CD4-positive, CD25-positive, alpha-beta regulatory T cell (primary cell): Measurements from ENCODE around the gene ALOX15. TPM values are rescaled to one million over a fixed set of nuclear protein-coding genes. Genes with fewer than 3 reads are reported as not detected.
"Not testable (repeated sequence)": the region's sequence is repeated elsewhere in the genome, so short reads cannot be mapped to it uniquely, and the experiment has no call there.

Experiments
- ATAC-seq, 2 donors: fragments of 150-1000 bp; cut with Tn5 transposase; one replicate each; pipeline ENCODE4 v1.10.0; 2021; ENCODE audit warnings: low read depth in 2 of 2, moderate number of reproducible peaks in 2 of 2, moderate library complexity in 1 of 2
- DNase-seq, 3 donors: peaks; one replicate each; pipeline versions ENCODE4 v3.0.0 to v3.0.0-alpha.2; 2012 to 2022; ENCODE audit warnings: mixed read lengths in 1 of 3
- H3K27ac ChIP-seq: one replicate; pipeline ENCODE4 v1.7.0; 2013; ENCODE audit warnings: mild to moderate bottlenecking, low read length; ENCODE audit not compliant: insufficient read depth, poor library complexity, severe bottlenecking
- H3K27me3 ChIP-seq: one replicate; pipeline ENCODE4 v1.7.0; 2013; ENCODE audit warnings: low read length; ENCODE audit not compliant: control insufficient read depth, insufficient read depth
- H3K36me3 ChIP-seq: one replicate; pipeline ENCODE4 v1.7.0; 2013; ENCODE audit warnings: mild to moderate bottlenecking, low read length, moderate library complexity; ENCODE audit not compliant: control insufficient read depth, insufficient read depth
- H3K4me1 ChIP-seq: 2 replicates; pipeline ENCODE4 v1.7.0; 2013; ENCODE audit warnings: mild to moderate bottlenecking, low read length; ENCODE audit not compliant: insufficient read depth, control insufficient read depth, poor library complexity, severe bottlenecking
- H3K4me3 ChIP-seq: one replicate; pipeline ENCODE4 v1.7.0; 2013; ENCODE audit warnings: low read depth, mild to moderate bottlenecking, low read length, moderate library complexity
- H3K9me3 ChIP-seq, 2 experiments: 1 replicate in 1 of 2; 2 replicates in 1 of 2; pipeline ENCODE4 v1.7.0; 2013; ENCODE audit warnings: low read length in 2 of 2, mild to moderate bottlenecking in 1 of 2, moderate library complexity in 1 of 2; ENCODE audit not compliant: control insufficient read depth in 2 of 2
- H3K27ac Mint-ChIP-seq, 3 donors: one replicate each; pipeline ENCODE4 v1.8.0; 2020 to 2022; ENCODE audit warnings: mild to moderate bottlenecking in 3 of 3, mixed read lengths in 3 of 3, moderate library complexity in 2 of 3
- H3K27me3 Mint-ChIP-seq: one replicate; pipeline ENCODE4 v1.8.0; 2022; ENCODE audit warnings: mild to moderate bottlenecking, mixed read lengths
- H3K36me3 Mint-ChIP-seq: one replicate; pipeline ENCODE4 v1.8.0; 2020; ENCODE audit warnings: mixed read lengths
- H3K4me1 Mint-ChIP-seq, 4 donors: one replicate each; pipeline ENCODE4 v1.8.0; 2020 to 2022; ENCODE audit warnings: mixed read lengths in 4 of 4, mild to moderate bottlenecking in 1 of 4
- H3K4me3 Mint-ChIP-seq, 4 donors: one replicate each; pipeline ENCODE4 v1.8.0; 2020 to 2022; ENCODE audit warnings: mild to moderate bottlenecking in 4 of 4, mixed read lengths in 4 of 4, moderate library complexity in 3 of 4
- H3K9me3 Mint-ChIP-seq, 7 donors: one replicate each; pipeline ENCODE4 v1.8.0; 2020 to 2022; ENCODE audit warnings: mixed read lengths in 7 of 7, mild to moderate bottlenecking in 3 of 7, moderate library complexity in 2 of 7
- polyA plus RNA-seq, 4 donors: library from polyadenylated mRNA; unstranded; fragments of 300-500 nt; fragmentation: Illumina TruSeq; gene quantifications; one replicate each; pipeline ENCODE4 v1.2.3, GENCODE V29; 2021
- total RNA-seq: library from RNA; stranded (reverse); gene quantifications from one replicate; pipeline ENCODE4 v1.2.3, GENCODE V29; 2022

The ALOX15 gene
- total and polyA plus RNA-seq, 5 donors from 2014 or later = not detected

DNA sequence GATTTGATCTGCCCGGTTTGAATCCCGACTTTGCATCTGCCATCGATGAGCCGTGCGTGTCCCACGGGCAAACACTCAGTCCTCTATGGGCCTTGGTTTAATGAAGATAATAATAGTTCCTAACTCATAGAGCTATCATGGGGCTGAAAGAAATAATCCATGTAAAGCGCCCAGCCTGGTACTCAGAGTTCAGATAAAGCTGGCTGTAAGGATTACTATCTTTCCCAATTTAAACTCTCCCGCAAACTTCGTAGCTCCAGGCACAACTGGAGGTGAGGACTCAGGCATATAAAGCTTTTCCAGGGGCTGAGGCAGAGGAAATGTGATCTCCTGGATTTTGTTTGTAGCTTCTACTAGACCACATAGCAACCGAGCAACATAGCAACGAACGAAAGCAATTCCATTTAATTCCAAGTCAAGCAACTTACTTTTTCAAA lies 16.3 kb downstream of the ALOX15 start:
- Mint-ChIP-seq H3K9me3 (peaks cover 0 to 1% (median 0%) of the 10 kb centered on the region in 7 donors), H3K27me3 (peaks cover 22% of the 10 kb centered on the region), H3K36me3 (peaks cover 3% of the 10 kb centered on the region), H3K4me3 (no peak overlapping the region), H3K4me1 (no peaks in the 10 kb centered on the region), H3K27ac (no peak overlapping the region)
- Histone ChIP-seq H3K27ac (no peak overlapping the region), H3K27me3 (peaks cover 3% of the 10 kb centered on the region), H3K36me3 (no peaks in the 10 kb centered on the region), H3K4me3 (no peak overlapping the region), H3K9me3 (peaks cover 0 to 5% of the 10 kb centered on the region in 2 experiments), H3K4me1 (no peaks in the 10 kb centered on the region)
- ATAC-seq = no peak
- no peak for DNase-seq

- not testable (repeated sequence) for H3K27ac Mint-ChIP-seq, H3K27me3 ChIP-seq, H3K27ac ChIP-seq, H3K36me3 Mint-ChIP-seq, H3K4me3 ChIP-seq, H3K36me3 ChIP-seq, H3K9me3 Mint-ChIP-seq, ATAC-seq, DNase-seq, H3K4me3 Mint-ChIP-seq, H3K4me1 Mint-ChIP-seq, H3K4me1 ChIP-seq, H3K9me3 ChIP-seq
- H3K27me3 Mint-ChIP-seq = peaks cover 22% of the 10 kb centered on the region
These were observed 17.0 kb downstream of the ALOX15 start for GRCh38 chr17:4624451-4624911.

GRCh38 chr17:4623249-4623648 lies 18.2 kb downstream of the ALOX15 start:
- peaks cover 0 to 5% of the 10 kb centered on the region in 2 experiments for H3K9me3 ChIP-seq
- Mint-ChIP-seq H3K27ac (no peak overlapping the region), H3K9me3 (peaks cover 0 to 1% (median 0%) of the 10 kb centered on the region in 7 donors), H3K36me3 (peaks cover 3% of the 10 kb centered on the region), H3K4me3 (no peak overlapping the region), H3K27me3 (peaks cover 26% of the 10 kb centered on the region), H3K4me1 (no peaks in the 10 kb centered on the region)
- H3K27me3 ChIP-seq = peaks cover 3% of the 10 kb centered on the region
- H3K27ac ChIP-seq = no peak overlapping the region
- H3K4me3 ChIP-seq = no peak overlapping the region
- H3K36me3 ChIP-seq = no peaks in the 10 kb centered on the region
- ATAC-seq (no peak), DNase-seq (no peak)
- no peaks in the 10 kb centered on the region for H3K4me1 ChIP-seq

GRCh38 chr17:4622375-4622774 lies 19.1 kb downstream of the ALOX15 start:
- Mint-ChIP-seq H3K27ac (no peak overlapping the region), H3K27me3 (peaks cover 25% of the 10 kb centered on the region), H3K9me3 (peaks cover 0 to 1% (median 0%) of the 10 kb centered on the region in 7 donors), H3K36me3 (peaks cover 3% of the 10 kb centered on the region), H3K4me1 (no peaks in the 10 kb centered on the region), H3K4me3 (no peak overlapping the region)
- H3K36me3 ChIP-seq = no peaks in the 10 kb centered on the region
- H3K4me1 ChIP-seq = no peaks in the 10 kb centered on the region
- DNase-seq (no peak), ATAC-seq (no peak)
- no peak overlapping the region for H3K27ac ChIP-seq
- H3K9me3 ChIP-seq = peaks cover 0 to 5% of the 10 kb centered on the region in 2 experiments
- H3K27me3 ChIP-seq = peaks cover 3% of the 10 kb centered on the region
- no peak overlapping the region for H3K4me3 ChIP-seq

GRCh38 chr17:4620531-4621101 lies 20.9 kb downstream of the ALOX15 start:
- Histone ChIP-seq H3K27ac (no peak overlapping the region), H3K4me3 (no peak overlapping the region), H3K36me3 (no peaks in the 10 kb centered on the region), H3K27me3 (peaks cover 3% of the 10 kb centered on the region), H3K4me1 (no peaks in the 10 kb centered on the region), H3K9me3 (peaks cover 0 to 5% of the 10 kb centered on the region in 2 experiments)
- ATAC-seq = no peak
- no peak overlapping the region for H3K4me3 Mint-ChIP-seq
- H3K36me3 Mint-ChIP-seq = peaks cover 3% of the 10 kb centered on the region
- no peaks in the 10 kb centered on the region for H3K4me1 Mint-ChIP-seq
- H3K9me3 Mint-ChIP-seq = peaks cover 0 to 1% (median 0%) of the 10 kb centered on the region in 7 donors
- no peak overlapping the region for H3K27ac Mint-ChIP-seq
- peaks cover 18% of the 10 kb centered on the region for H3K27me3 Mint-ChIP-seq
- no peak for DNase-seq

GRCh38 chr17:4617590-4618351 lies 23.7 kb downstream of the ALOX15 start:
- no peaks in the 10 kb centered on the region for H3K36me3 ChIP-seq
- Mint-ChIP-seq H3K36me3 (no peaks in the 10 kb centered on the region), H3K27me3 (peaks cover 20% of the 10 kb centered on the region), H3K27ac (no peak overlapping the region), H3K4me3 (no peak overlapping the region), H3K9me3 (peaks cover 0 to 1% (median 0%) of the 10 kb centered on the region in 7 donors), H3K4me1 (no peaks in the 10 kb centered on the region)
- no peak overlapping the region for H3K4me3 ChIP-seq
- H3K27me3 ChIP-seq = peaks cover 3% of the 10 kb centered on the region
- no peaks in the 10 kb centered on the region for H3K4me1 ChIP-seq
- DNase-seq = no peak
- H3K27ac ChIP-seq = no peak overlapping the region
- H3K9me3 ChIP-seq = peaks cover 0 to 5% of the 10 kb centered on the region in 2 experiments
- no peak for ATAC-seq

DNA sequence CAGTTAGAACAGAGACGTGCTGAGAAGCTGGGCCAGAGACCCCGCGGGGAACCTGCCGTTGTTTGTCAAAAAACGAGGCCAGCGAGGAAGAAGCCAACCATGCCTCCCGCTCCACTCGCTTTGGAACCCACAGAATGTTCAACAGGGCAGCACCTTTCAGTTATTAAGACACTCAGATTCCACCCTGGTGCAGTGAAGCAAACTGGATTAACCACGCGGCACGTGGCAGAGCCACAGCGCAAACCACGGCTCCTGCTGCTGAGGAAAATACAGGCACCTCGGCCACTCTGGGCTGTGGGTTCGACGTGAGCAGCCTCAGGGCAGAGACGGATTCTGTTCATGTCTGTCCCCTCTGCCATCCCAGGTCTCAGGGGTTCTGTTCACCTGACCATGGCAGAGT lies 24.4 kb downstream of the ALOX15 start:
- H3K4me1 ChIP-seq = no peaks in the 10 kb centered on the region
- ATAC-seq (no peak), DNase-seq (no peak)
- no peak overlapping the region for H3K27ac ChIP-seq
- H3K36me3 ChIP-seq = no peaks in the 10 kb centered on the region
- H3K27me3 ChIP-seq = peaks cover 3% of the 10 kb centered on the region
- no peaks in the 10 kb centered on the region for H3K36me3 Mint-ChIP-seq
- H3K27me3 Mint-ChIP-seq = peaks cover 20% of the 10 kb centered on the region
- H3K4me1 Mint-ChIP-seq = no peaks in the 10 kb centered on the region
- H3K9me3 ChIP-seq = no peaks in the 10 kb centered on the region
- H3K27ac Mint-ChIP-seq = no peak overlapping the region
- H3K4me3 ChIP-seq = no peak overlapping the region
- H3K4me3 Mint-ChIP-seq = no peak overlapping the region
- peaks cover 0 to 1% (median 0%) of the 10 kb centered on the region in 7 donors for H3K9me3 Mint-ChIP-seq
